ENCODE data around the gene LRP11. TPM values are rescaled to one million over a fixed set of nuclear protein-coding genes. Genes with fewer than 3 reads are reported as not detected.
"Not testable (repeated sequence)": the region's sequence is repeated elsewhere in the genome, so short reads cannot be mapped to it uniquely, and the experiment has no call there.

The LRP11 gene
- total and polyA plus RNA-seq, 4 donors: 18.0 to 39.3 (median 33.9) TPM

DNA sequence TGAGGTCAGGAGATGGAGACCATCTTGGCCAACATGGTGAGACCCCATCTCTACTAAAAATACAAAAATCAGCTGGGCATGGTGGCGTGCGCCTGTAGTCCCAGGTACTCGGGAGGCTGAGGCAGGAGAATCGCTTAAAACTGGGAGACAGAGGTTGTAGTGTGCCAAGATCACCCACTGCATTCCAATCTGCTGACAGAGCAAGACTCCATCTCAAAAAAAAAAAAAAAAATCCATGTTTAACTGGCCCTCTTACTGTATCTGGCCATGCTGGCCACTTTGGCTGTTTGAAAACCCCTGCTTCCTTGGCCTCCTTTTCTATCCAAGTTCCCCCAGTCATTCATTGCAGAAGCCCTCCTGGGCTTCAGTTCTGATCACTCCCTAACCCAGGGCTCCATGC is 20.1 kb downstream of the LRP11 start:
- not testable (repeated sequence) for H3K4me3 ChIP-seq (ENCODE audit: low read depth, low read length); H3K27me3 ChIP-seq (ENCODE audit: control insufficient read depth, insufficient read depth, low read length); H3K9me3 ChIP-seq (ENCODE audit: control insufficient read depth, insufficient read depth, low read length); H3K27ac ChIP-seq (ENCODE audit: low read depth, low read length); DNase-seq (ENCODE audit: low read depth in 4 of 6, low spot score in 6 of 6); H3K4me1 ChIP-seq (ENCODE audit: control insufficient read depth, insufficient read depth, low read length)
- no CpG with 5 or more reads among the region's 4 CpGs for WGBS (ENCODE audit: insufficient coverage)
- peaks cover 30% of the 10 kb centered on the region for H3K36me3 ChIP-seq (ENCODE audit: control insufficient read depth, insufficient read depth, low read length)

DNA sequence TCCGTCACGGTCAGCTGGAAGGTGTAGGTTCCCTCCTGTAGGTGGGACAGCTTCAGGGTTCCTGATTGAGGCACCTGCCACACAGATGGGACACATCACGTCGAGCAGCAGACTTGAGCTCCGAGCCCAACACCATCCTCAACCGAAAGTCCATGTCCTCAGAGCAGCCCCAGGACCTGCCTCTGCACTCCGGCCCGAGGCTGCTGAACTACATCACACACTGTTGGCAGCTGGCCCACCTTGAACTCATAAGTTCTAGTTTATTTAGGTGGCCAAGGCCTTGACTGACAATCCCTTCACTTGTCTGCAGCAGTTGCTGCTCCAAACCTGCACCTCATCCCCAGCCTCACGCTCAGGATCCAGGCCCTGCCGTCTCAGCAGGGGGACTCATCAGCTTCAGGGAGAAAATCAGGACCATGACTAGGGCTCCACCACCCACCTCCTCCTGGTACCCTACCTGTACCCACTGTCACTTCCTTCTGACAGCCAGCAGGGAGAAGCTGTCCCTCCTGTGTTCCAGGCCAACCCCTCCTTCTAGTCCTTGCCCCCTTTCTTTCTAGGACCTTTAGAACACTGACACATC is 21.0 kb downstream of the LRP11 start:
- Histone ChIP-seq H3K27me3 (ENCODE audit: control insufficient read depth, insufficient read depth, low read length) (no peaks in the 10 kb centered on the region), H3K4me1 (ENCODE audit: control insufficient read depth, insufficient read depth, low read length) (peaks cover 9% of the 10 kb centered on the region), H3K9me3 (ENCODE audit: control insufficient read depth, insufficient read depth, low read length) (no peaks in the 10 kb centered on the region), H3K4me3 (ENCODE audit: low read depth, low read length) (no peak overlapping the region), H3K27ac (ENCODE audit: low read depth, low read length) (no peak overlapping the region), H3K36me3 (ENCODE audit: control insufficient read depth, insufficient read depth, low read length) (peaks cover 30% of the 10 kb centered on the region)
- 87% methylated on average over 10 of the region's 10 CpGs for WGBS (ENCODE audit: insufficient coverage)
- DNase-seq (ENCODE audit: low read depth in 4 of 6, low spot score in 6 of 6): no peak

DNA sequence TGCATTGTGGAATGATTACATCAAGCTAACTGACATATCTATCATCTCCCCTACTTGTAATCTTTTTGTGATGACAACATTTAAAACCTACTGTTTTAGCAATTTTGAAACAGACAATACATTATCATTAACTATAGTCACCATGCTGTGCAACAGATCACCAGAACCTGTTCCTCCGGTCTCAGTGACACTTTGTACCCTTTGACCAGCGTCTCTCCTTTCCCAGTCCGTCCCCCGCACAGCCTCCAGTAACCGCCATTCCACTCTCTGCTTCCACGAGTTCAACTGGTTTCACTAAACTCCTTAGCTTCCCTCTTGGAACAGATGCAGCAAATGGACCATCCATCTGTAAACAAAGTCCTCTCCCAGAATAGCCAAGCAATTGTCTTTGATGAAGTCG is 21.8 kb downstream of the LRP11 start:
- WGBS (ENCODE audit: insufficient coverage): 93% methylated on average over 7 of the region's 7 CpGs
- no peak overlapping the region for H3K4me3 ChIP-seq (ENCODE audit: low read depth, low read length)
- no peaks in the 10 kb centered on the region for H3K9me3 ChIP-seq (ENCODE audit: control insufficient read depth, insufficient read depth, low read length)
- DNase-seq (ENCODE audit: low read depth in 4 of 6, low spot score in 6 of 6): no peak
- no peak overlapping the region for H3K27ac ChIP-seq (ENCODE audit: low read depth, low read length)
- H3K4me1 ChIP-seq (ENCODE audit: control insufficient read depth, insufficient read depth, low read length): peaks cover 9% of the 10 kb centered on the region
- H3K36me3 ChIP-seq (ENCODE audit: control insufficient read depth, insufficient read depth, low read length): peaks cover 32% of the 10 kb centered on the region
- H3K27me3 ChIP-seq (ENCODE audit: control insufficient read depth, insufficient read depth, low read length): no peaks in the 10 kb centered on the region

DNA sequence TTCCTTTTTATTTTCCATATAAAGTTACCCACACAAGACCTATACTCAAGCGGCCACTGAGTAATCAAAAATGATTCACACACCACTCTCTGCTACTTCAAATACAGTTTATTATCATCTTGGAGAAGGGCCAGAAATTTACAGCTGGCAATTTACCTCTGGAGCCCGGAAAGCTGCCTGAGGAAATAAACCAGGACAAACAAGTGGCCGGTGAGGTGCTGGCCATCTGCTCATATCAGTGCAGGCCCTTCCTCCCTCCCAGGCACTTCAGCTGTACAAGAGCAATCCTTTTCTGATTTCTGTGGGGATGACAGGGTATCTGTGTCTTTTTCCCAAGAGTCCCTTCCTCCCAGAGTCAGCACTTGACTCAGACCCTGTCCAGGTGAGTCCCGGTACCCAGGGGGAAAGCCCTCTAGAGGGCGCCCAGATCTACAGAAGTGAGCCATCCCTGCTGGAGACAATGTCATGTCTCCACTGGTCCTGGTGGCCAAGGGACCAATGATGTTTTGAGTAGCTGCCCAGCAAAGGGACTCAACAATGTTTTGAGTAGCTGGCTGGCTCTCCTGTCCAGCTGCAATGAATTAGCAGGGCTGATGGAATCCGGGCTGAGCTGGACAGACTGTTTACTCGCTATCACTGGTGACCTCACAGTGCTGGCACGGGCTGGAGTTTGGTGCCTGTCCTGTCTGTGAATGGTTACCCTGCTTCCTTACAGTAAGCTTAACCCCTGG is 23.6 kb downstream of the LRP11 start:
- Histone ChIP-seq H3K27ac (ENCODE audit: low read depth, low read length) (no peak overlapping the region), H3K4me3 (ENCODE audit: low read depth, low read length) (no peak overlapping the region), H3K4me1 (ENCODE audit: control insufficient read depth, insufficient read depth, low read length) (peaks cover 5% of the 10 kb centered on the region), H3K27me3 (ENCODE audit: control insufficient read depth, insufficient read depth, low read length) (no peaks in the 10 kb centered on the region), H3K9me3 (ENCODE audit: control insufficient read depth, insufficient read depth, low read length) (no peaks in the 10 kb centered on the region), H3K36me3 (ENCODE audit: control insufficient read depth, insufficient read depth, low read length) (peaks cover 32% of the 10 kb centered on the region)
- peak in 2 of 6 donors; percentile 12 to 22 for DNase-seq (ENCODE audit: low read depth in 4 of 6, low spot score in 6 of 6)
- WGBS (ENCODE audit: insufficient coverage): 59% methylated on average over 6 of the region's 8 CpGs

DNA sequence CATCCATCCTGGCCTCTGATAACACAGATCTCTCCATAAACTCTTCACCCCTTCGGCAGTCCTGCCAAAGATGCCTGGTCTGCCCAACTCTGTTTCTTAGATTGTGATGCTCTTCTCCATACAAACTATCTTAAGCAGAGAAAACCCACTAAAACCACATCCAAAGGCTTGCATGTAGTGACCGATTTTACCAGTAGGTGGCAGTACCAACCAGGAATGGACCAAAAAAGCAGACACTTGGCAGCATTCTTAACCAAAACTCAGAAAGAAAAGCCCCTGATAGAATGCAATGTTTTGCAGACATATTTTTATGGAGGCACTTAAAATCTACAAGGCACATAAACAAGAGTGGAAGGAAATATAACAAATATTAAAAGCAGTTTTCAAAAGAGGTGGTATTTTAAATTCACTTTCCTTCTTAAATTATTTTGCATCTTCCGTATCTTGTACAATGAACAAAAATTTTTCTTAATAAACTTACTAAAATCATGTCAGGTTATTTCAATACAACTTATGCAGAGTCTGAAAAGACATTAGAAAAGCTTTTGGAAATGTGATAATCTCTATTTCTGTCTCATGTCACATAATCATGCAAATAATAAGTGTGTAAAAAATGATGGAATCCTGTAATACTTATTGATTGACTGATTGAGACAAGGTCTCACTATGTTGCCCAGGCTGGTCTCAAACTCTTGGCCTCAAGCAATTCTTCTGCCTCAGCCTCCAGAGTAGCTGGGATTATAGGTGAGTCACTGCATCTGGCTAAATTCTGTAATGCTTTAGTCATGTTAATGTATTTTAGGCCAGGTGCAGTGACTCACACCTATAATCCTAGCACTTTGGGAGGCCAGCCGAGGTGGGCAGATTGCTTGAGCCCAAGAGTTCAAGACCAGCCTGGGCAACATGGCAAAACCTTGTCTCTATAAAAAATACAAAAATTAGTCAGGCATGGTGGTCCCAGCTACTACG is 29.4 kb downstream of the LRP11 start:
- Histone ChIP-seq H3K9me3 (ENCODE audit: control insufficient read depth, insufficient read depth, low read length) (no peaks in the 10 kb centered on the region), H3K4me3 (ENCODE audit: low read depth, low read length) (no peak overlapping the region)

DNA sequence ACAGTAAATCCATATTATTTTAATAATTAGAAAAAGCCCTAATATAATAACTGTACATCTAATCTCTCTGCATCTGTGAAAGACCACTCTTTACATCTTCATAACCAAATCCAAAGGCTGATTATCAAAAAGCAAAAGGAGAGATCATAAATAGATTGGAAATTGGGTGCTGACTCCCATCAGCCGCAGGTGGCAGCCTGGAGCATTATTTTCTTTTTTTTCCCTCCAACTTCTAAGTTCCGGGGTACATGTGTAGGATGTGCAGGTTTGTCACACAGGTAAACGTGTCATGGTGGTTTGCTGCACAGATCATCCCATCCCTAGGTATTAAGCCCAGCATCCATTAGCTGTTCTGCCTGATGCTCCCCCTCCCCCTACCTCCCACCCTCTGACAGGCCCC is 30.5 kb downstream of the LRP11 start:
- no peaks in the 10 kb centered on the region for H3K27me3 ChIP-seq (ENCODE audit: control insufficient read depth, insufficient read depth, low read length)
- H3K27ac ChIP-seq (ENCODE audit: low read depth, low read length): no peak overlapping the region
- no peak overlapping the region for H3K4me3 ChIP-seq (ENCODE audit: low read depth, low read length)
- H3K9me3 ChIP-seq (ENCODE audit: control insufficient read depth, insufficient read depth, low read length): no peaks in the 10 kb centered on the region
- peaks cover 14% of the 10 kb centered on the region for H3K36me3 ChIP-seq (ENCODE audit: control insufficient read depth, insufficient read depth, low read length)
- peaks cover 10% of the 10 kb centered on the region for H3K4me1 ChIP-seq (ENCODE audit: control insufficient read depth, insufficient read depth, low read length)
- WGBS (ENCODE audit: insufficient coverage): no CpG with 5 or more reads among the region's 3 CpGs
- no peak for DNase-seq (ENCODE audit: low read depth in 4 of 6, low spot score in 6 of 6)

More for the DNA sequence above, 29.4 kb downstream of the LRP11 start:
- no peak overlapping the region for H3K27ac ChIP-seq (ENCODE audit: low read depth, low read length)
- WGBS (ENCODE audit: insufficient coverage): 55% methylated on average over 2 of the region's 5 CpGs
- H3K4me1 ChIP-seq (ENCODE audit: control insufficient read depth, insufficient read depth, low read length): peaks cover 10% of the 10 kb centered on the region
- H3K36me3 ChIP-seq (ENCODE audit: control insufficient read depth, insufficient read depth, low read length): peaks cover 17% of the 10 kb centered on the region
- H3K27me3 ChIP-seq (ENCODE audit: control insufficient read depth, insufficient read depth, low read length): no peaks in the 10 kb centered on the region
- DNase-seq (ENCODE audit: low read depth in 4 of 6, low spot score in 6 of 6): peak; percentile 58 to 90 (median 70)

DNA sequence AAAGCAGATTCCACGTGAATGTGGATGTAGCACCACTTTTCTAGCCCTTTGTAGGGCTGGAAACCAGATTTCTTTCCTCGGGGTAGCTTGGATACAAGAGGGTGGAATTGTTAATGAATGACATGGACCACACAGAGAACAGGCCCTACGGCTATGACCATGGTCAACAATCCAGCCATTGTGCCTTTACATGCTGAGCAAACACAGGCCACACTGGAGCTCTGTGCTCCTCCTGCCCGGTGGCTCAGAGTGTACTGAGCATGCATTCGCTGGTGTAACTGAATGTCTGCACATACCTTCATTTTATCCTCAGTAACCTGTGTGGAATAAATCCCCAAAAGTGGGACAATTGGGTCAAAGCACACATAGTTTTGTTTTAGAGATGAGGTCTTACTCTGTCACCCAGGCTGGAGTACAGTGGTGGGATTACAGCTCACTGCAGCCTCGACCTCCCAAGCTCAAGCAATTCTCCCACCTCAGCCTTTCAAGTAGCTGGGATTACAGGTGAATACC is 32.8 kb downstream of the LRP11 start:
- Histone ChIP-seq H3K9me3 (ENCODE audit: control insufficient read depth, insufficient read depth, low read length) (no peaks in the 10 kb centered on the region), H3K27me3 (ENCODE audit: control insufficient read depth, insufficient read depth, low read length) (no peaks in the 10 kb centered on the region), H3K4me1 (ENCODE audit: control insufficient read depth, insufficient read depth, low read length) (peaks cover 10% of the 10 kb centered on the region), H3K36me3 (ENCODE audit: control insufficient read depth, insufficient read depth, low read length) (peaks cover 10% of the 10 kb centered on the region), H3K27ac (ENCODE audit: low read depth, low read length) (peak overlapping the region; percentile 72), H3K4me3 (ENCODE audit: low read depth, low read length) (no peak overlapping the region)
- WGBS (ENCODE audit: insufficient coverage): 36% methylated on average over 3 of the region's 6 CpGs
- peak in 4 of 6 donors; percentile 31 to 73 (median 47) for DNase-seq (ENCODE audit: low read depth in 4 of 6, low spot score in 6 of 6)

DNA sequence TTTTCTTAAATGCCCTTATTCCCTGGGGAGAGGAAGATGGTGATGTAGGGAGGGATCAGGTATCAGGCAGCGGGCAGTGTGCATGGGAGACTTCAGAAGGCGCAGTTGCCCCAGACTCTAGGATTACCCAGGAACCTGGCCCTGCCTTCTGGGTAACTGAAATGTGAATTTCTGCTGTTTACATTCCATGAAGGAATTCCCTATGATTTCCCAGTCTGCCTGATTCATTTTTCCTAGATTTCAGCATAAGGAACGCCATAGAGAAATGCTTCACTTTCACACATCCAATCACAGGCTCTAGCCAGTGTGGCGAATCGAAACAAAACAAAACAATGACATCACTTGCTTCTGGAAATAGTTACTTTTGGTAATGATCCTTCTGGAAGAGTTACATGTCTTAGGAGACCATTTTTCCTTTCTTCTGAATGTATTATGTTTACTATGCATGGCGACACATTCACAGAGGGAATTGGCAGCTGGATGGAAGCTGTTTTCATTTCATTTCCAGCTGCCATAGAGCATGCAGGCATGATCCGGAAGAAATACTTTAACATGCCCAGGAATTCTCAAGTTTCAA is 33.3 kb downstream of the LRP11 start:
- Histone ChIP-seq H3K4me3 (ENCODE audit: low read depth, low read length) (no peak overlapping the region), H3K9me3 (ENCODE audit: control insufficient read depth, insufficient read depth, low read length) (no peaks in the 10 kb centered on the region), H3K27me3 (ENCODE audit: control insufficient read depth, insufficient read depth, low read length) (no peaks in the 10 kb centered on the region), H3K4me1 (ENCODE audit: control insufficient read depth, insufficient read depth, low read length) (peaks cover 10% of the 10 kb centered on the region), H3K27ac (ENCODE audit: low read depth, low read length) (peak overlapping the region; percentile 72), H3K36me3 (ENCODE audit: control insufficient read depth, insufficient read depth, low read length) (peaks cover 12% of the 10 kb centered on the region)
- peak in 3 of 6 donors; percentile 6 to 57 (median 36) for DNase-seq (ENCODE audit: low read depth in 4 of 6, low spot score in 6 of 6)
- WGBS (ENCODE audit: insufficient coverage): 82% methylated on average over 4 of the region's 7 CpGs

DNA sequence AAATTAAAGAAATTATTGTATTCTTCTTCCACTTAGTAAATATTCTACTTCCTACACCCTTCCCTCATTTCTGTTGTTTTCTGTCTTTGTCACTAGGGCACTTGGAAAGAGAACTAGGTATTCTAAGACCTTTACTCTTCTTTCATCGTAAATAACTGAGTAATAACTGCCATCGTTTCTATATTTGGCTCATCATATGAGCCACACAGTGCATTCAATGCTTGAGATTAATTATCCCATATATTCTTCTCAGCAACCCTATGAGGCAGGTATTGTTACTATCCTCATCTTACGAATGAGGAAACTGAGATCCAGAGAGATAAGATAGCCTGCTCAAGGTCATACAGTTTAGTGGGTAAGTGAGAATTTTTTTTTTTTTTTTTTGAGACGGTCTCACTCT is 38.9 kb downstream of the LRP11 start:
- no peak overlapping the region for H3K27ac ChIP-seq (ENCODE audit: low read depth, low read length)
- no peaks in the 10 kb centered on the region for H3K27me3 ChIP-seq (ENCODE audit: control insufficient read depth, insufficient read depth, low read length)
- H3K4me1 ChIP-seq (ENCODE audit: control insufficient read depth, insufficient read depth, low read length): no peaks in the 10 kb centered on the region
- H3K36me3 ChIP-seq (ENCODE audit: control insufficient read depth, insufficient read depth, low read length): peaks cover 16% of the 10 kb centered on the region
- no peaks in the 10 kb centered on the region for H3K9me3 ChIP-seq (ENCODE audit: control insufficient read depth, insufficient read depth, low read length)
- DNase-seq (ENCODE audit: low read depth in 4 of 6, low spot score in 6 of 6): no peak
- H3K4me3 ChIP-seq (ENCODE audit: low read depth, low read length): no peak overlapping the region
- WGBS (ENCODE audit: insufficient coverage): no CpG with 5 or more reads among the region's 4 CpGs

Data from spinal cord (tissue), 10 donors.